NAMALWA (cell line): ENCODE measurements around the gene NKIRAS1.

Experiments
- DNase-seq: peaks from one replicate; pipeline ENCODE4 v3.0.0-alpha.2; 2015; ENCODE audit warnings: low spot score

The NKIRAS1 gene

DNA sequence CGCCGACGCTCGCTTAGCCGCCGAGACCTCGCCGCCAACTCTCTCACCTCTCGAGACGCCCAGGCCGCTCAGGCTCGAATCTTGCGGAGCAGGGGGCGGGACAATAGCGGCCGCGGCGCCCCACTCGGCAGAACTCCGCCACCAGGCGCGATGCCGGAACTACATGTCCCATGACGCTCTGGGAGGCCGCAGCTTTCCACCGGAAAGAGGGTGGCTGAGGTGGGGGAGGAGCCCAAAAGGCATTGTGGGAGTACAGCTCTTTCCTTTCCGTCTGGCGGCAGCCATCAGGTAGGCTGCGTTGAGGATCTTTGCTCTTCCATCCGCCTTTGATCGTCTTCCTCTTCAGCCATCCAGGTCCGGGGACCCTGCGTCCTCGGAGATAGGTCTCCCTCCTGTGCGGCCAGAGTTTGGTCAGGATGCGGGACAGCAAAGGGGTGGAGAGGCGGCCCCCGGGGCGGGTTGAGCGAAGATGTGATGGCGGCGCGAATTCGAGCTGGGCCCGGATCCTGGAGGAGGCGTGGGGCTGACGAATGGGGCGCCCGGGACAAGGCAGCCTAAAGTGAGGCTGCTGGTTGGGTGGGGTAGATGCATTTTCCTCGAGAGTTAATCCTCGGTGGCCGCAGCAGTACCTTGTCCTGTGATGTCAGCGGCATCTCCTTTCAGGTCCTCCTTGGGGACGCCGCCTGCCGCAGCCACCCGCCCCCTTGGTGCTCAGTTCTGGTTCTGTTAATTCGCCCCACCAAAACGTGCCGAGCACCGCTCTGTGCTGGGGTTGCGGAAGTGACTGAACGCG, at the start of gene NKIRAS1, which contains the start of gene RPL15:
NKIRAS1 (minus strand) TSS at position 105 of the 793 bp plus-strand sequence. CDS start 6,086 bp downstream, outside the sequence.
RPL15 (plus strand) TSS at position 247 of the 793 bp plus-strand sequence. CDS start 728 bp downstream, outside the sequence.
- DNase-seq = peak; percentile 98

DNA sequence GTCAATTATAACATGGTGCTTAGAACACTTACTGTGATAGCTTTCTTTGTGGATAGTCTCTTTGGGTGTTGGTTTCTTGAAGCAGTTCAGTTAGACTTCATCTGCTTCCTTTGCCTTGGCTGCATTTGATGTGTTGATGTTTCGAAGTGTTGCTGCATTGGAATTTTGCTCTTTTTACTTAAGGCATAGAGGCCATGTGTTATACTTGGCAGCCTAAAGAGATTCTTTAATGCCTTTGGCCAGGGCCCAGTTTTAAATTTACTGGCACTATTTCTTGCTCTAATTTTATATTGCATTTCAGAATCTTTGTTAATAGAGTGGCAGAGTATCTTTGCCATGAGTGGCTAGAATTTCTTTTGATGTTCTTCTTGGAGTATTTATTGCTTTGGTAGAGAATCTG, 49.5 kb upstream of the NKIRAS1 start:
- DNase-seq = no peak

DNA sequence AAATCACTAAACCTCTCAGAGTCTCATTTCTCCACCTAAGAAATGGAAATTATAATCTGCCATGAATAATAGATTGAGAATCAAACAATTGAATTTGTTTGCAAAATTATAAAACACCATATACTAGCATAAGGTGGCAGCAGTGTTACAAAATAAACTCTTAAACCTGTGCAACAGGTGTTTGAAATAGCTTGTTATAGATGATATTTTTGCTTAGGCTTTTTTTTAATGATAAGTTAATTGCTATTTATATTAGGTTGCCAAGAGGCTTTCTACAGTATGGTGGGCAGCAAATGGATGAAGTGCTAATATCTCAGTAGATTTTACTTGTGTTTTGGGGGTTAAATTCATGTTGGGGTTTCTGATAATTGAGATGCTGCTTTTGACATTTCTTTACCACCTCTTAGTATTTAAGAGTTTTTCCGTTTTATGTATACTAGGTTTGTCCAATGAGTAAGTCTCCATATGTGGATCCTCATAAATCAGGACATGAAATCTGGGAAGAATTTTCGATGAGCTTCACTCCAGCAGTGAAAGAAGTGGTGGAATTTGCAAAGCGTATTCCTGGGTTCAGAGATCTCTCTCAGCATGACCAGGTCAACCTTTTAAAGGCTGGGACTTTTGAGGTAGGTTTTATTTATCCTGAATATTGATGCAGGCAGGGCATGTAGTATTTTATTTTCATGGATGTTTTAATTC, 47.9 kb upstream of the NKIRAS1 start:
- DNase-seq = no peak

DNA sequence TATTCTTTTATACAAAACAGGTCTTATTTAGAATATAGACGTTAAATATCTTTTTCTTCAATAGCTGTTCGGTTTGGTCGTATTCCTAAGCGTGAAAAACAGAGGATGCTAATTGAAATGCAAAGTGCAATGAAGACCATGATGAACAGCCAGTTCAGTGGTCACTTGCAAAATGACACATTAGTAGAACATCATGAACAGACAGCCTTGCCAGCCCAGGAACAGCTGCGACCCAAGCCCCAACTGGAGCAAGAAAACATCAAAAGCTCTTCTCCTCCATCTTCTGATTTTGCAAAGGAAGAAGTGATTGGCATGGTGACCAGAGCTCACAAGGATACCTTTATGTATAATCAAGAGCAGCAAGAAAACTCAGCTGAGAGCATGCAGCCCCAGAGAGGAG, 45.1 kb upstream of the NKIRAS1 start:
- no peak for DNase-seq

DNA sequence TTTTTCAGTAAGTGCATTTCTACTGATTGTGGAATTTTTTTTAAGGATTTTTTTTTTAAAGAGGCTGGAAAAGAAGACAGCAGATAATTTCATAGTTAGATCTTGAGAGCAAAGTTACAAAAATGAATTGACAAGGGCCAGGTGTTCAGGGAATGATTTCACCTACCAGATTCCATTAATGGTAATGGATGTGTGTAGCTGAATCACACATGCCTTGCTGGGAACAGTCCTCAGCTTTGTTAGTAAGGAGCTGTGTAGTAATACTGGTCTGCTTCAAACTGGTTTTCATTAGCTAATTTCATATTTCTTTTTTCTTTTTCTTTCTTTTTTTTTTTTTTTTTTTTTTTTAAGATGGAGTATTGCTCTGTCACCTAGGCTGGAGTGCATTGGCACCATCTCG, 44.3 kb upstream of the NKIRAS1 start:
- no peak for DNase-seq

DNA sequence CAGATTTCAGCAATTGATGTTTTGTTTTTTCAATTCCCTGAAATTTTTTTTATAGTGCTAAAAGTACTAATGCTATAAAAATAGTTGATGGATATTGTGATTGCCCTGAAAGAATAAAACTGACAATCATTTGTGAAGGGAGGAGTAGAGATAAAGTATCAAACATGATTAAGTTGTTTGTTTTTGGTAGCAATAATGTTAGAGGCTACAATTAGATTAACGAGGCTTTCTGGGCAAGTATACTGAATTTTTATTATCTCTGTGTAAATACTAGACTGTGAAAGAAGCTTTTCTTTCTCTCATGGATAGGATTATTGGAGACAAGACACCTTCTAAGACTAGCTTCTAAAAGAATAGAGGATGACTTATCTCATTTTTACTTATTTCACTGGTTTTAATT, 43.9 kb upstream of the NKIRAS1 start:
- DNase-seq = no peak

DNA sequence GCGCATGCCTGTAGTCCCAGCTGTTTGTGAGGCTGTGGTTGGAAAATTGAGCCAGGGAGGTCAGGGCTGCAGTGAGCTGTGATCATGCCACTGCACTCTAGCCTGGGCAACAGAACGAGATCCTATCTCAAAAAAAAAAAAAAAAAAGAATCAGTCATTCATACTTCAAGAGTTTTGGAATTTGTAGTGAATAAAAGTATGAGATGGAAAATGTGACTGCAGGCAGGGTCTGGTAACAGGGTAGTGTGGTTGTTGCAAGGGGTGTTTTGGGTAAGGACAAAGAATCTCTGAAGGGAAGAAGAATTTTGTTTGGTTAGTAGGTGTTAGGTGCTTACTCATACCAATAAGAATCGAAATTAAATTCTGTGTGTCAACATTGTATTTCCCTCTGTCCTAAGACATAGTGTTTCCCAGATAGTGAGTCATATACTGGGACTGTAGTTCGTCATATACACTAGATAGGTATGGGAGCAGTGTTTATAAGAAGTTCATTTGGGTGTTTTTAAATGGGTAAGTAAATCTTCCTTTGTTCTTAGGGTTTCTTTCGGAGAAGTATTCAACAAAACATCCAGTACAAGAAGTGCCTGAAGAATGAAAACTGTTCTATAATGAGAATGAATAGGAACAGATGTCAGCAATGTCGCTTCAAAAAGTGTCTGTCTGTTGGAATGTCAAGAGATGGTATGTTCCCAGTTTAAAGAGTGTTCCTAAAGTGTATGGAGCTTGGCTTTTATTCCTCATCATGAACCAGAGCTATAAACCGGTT, 42.5 kb upstream of the NKIRAS1 start:
- DNase-seq = no peak

DNA sequence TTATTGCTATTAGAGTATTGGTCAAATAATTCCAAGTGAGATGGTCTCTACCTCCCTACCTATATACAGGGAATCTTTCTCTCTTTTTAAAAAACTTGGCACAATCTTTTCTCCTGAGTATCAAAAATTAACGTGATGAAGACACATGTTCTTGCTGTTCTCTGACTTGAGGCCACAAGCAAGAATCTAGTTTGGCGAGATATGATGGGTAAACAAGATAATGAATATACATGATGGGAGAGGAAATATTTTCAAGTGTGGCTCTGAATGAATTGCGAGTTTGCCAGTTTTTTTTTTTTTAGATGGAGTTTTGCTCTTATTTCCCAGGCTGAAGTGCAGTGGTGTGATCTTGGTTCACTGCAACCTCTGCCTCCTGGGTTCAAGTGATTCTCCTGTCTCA, 39.9 kb upstream of the NKIRAS1 start:
- DNase-seq = no peak

DNA sequence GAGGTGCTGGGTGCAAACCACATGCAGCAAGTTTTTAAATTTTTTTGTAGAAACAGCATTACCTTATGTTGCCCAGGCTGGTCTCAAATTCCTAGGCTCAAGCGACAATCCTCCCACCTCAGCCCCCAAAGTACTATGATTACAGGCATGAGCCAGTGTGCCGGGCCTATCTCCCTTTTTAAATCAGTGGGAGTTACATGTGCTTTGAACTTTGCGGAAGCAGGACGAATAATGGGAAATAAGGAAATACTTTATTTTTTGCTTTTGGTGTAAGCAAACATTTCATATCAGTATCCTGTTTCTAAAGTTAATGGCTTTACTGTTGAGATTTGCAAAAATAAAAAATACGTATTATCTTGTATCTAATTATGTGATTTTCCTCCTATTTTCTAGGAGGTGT, 37.4 kb upstream of the NKIRAS1 start:
- no peak for DNase-seq

DNA sequence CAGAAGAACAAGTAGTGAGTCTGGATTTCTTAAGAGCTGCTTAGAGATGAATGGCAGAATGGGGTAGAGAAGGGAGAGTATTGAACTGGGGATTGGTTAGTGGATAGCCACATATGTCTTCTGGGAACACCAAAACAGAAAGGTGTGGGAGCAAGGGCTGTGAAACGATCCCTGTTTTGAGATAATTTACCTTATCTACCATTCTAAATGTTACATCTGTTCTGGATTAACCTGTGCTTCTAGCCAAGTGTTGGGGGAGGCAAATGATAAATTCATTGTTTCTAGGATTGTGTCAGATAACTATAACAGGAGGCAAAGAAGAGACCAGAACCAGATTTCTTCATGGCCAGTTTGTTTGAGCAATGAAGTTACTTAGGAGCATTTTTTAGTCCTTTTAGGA, 36.7 kb upstream of the NKIRAS1 start:
- DNase-seq = no peak

DNA sequence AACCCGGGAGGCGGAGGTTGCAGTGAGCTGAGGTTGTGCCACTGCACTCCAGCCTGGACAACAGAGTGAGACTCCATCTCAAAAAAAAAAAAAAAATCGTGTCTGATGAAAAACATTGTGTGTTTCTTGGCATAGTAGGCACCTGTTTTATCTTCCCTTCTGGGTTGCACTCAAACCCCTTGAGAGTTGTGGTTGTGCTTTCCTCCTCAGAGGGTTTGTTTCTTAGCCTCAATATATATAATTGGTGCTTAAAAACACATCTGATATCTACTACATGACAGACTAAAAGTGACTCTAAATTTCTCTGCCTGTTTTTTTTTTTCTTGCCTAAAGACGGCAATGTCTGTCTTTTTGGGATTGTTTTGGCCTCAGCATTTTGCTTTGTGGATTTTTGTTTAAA, 35.9 kb upstream of the NKIRAS1 start:
- DNase-seq = peak; percentile 88

DNA sequence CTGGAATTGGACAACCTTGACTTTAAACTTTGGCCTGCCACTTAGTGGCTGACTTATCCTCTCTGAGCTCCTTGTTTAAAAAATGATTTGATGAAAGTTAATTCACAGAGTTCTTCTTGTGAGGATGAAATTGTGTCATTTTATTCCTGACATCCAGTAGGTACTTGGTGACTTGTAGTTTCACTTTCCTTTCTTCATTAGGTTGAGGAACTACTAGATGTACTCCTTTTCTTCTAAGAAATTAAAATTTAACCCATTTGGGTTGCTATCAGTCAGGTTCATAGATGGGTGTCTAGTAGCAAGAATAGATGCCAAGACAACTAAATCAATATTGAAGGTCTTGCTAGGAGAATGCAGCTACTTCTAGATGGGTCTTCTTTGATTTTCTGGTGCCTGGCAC, 33.5 kb upstream of the NKIRAS1 start:
- DNase-seq = peak; percentile 55

DNA sequence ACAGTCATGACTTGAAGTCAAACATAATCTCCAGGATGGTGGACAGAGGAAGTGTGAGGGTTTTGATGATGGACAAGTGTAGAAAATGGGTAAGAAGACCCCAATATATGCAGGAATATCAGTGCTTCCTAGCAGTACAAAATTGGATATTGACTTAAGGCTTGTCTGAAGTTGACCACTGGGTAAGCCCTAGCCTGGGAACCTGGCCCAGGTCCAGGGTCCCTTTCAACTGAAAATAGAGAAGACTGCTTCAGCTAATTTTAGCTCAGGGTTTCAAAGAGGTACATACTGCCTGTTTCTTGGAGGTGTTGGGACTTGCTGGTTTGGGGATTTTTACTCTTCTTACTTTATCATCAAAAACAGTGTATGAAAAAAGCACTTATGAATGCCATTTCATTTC, 33.0 kb upstream of the NKIRAS1 start:
- no peak for DNase-seq

DNA sequence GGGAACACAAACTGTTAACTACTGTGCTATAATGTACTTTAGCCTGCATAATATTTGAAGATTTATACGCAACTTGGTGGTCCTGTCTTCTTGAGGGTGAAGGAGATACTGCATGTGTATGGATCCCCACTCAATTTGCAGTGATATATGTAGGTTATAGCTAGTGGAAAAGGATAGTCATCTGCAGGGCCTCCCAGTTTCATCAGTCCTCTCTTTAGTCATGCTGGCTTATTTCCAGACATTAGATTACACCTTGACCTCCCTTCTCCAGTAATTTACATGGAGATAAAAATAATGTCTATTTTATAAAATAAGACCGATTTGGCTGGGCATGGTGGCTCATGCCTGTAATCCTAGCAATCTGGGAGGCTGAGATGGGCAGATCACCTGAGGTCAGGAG, 32.0 kb upstream of the NKIRAS1 start:
- DNase-seq = no peak

DNA sequence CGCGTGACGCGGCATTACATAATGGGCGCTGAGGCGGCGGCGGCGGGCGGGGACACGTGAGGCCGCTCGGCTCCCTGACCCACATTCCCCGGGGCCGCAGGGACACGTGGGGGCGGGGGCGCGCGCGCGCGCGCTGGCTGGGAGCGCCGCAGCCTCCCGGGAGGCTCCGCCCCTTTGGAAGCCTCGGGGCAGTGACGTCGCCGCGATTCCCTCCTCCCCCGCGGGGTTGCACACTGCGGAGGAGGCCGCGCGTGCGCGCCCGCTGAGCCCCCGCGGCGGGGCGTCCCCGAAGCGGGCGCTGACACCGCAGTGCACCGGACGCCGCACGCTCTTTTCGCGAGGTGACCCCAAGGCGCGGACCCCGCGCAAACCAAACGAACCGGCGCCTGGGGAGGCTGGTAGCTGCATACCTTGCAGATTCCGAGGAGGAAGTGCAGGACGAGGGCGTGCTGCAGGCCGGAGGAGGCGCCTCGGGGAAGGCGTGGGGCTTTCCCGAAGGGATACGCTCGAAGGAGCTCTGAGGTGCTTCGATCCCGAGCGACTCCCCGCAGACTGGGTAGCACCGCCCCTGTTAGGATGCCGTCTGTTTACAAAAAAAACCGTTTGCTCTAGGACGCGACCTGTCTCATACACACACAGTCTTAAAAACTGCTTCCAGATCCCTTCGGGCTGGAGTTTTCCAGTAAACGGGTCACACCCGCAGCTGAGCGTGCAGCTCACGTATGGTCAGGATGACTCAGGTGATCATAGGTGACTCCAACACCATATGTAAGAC, 29.3 kb upstream of the NKIRAS1 start:
- peak; percentile 96 for DNase-seq

DNA sequence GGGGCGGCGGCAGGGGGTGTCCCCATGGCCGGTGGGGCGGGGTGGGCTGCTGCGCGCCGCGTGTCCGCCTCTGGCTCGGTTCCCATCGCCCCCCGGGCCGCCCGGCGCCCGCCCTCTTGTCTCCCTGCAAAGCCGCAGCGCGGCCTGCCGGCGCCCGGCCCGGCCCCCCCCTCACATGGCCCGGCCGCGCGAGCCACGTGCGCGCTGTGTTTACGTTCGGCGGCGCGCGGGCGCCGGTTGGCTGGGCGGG, 28.8 kb upstream of the NKIRAS1 start:
- no peak for DNase-seq

DNA sequence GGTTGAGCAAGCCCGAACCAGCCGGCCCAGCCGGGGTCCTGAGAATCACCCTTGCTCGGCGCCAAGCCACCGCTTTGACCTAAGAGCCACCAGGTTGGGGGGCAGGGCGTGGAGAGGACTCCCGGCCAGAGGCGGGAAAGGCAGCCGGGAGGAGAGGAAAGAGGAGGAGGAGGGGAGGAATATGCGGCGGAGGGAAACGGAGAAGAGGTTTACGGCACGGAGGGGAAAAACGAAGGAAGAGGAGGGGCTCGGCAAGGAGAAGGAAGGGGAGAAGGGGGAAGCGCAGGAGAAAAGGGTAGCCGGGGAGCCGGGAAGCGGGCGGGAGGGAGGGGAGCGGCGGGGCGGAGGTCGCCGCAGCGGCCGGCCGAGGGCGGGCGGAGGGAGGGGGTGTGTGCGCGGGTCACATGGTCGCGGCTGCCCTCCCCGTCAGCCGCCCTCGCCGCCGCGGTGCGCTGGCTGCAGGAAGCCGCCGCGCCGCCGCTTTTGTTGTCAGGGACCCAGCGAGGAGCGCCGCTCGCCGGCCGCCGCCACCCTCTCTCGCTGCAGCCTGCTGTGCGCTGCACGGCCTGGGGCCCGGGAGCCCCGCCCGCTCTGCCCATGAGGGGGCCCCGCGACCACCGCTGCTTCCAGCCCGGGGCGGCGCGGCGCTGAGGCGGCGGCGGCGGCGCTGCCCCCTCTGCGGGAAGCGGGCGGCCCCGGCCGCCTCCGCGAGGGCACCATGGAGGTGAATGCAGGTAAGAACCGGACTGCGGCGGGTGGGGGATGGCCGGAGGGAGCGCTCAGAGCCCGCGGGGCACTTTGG, 28.3 kb upstream of the NKIRAS1 start, which contains the start of gene NR1D2:
NR1D2 (plus strand) TSS at position 426 of the 802 bp plus-strand sequence; CDS start at position 719, 293 bp downstream.
- peak; percentile 84 for DNase-seq

DNA sequence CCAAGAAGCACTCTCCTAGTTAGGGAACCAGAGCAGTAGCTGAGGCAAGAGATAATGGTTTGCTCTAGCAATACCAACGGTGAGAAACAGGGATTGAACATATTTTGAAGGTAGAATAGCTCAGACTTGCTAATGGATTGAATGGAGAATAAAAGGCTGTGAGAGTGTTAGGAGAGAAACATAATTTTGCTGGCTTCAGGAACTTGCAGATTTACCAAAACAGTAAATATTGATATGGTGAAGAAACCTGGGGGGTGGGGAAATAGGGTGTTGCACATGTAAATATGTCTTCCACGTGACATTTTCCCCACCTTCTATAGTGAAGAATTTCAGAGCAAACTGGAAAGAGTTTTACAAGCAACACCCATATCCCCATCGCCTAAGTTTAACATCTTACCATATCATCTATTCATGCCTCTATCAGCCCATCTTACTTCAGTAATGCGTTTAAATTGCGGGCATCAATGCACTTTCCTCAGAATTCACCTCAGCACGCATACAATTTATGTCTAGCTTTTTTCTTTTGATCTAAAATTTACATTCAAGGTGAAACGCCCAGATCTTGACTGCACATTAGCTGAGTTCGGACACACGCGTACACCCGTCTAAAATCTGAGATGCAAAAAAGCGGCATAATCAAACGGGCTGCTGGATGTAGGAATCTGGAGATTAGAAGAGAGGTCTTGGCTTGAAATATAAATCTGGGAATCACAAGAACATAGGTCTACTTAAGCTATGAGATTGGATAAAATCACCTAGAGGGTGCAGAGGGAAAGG, 27.4 kb upstream of the NKIRAS1 start:
- peak; percentile 39 for DNase-seq

DNA sequence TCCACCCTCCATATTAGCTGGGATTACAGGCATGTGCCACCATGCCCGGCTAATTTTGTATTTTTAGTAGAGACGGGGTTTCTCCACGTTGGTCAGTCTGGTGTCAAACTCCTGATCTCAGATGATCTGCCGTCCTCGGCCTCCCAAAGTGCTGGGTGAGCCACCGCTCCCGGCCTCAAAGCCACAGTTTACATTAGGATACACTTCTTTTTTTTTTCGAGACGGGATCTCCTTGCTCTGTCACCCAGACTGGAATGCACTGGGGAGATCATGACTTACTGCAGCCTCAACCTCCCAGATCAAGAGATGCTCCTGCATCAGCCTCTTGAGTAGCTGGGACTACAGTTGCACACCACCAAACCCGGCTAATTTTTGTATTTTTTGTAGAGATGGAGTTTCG, 25.8 kb upstream of the NKIRAS1 start:
- DNase-seq = no peak

DNA sequence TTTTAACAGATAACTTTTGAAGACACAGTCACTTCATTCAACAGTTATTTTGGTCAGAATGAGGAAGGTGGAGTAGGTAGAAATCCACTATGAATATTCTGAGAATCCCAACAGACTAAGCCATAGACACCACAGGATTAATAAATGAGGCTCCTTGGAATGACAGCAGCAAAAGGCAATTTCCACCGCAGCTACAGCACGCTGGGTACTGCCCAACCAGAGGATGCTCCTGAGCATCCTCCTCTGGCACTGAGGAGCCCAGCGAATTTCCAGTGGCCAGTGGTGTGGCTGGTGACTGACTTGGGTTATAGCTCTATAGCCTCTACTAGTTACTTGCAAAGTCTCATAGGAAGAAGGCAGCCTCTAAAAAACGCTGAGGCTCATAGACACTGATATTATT, 24.6 kb upstream of the NKIRAS1 start:
- no peak for DNase-seq
